ENCODE measurements around the gene COMMD10. TPM values are rescaled to one million over a fixed set of nuclear protein-coding genes. Genes with fewer than 3 reads are reported as not detected.

Gene COMMD10
- total RNA-seq, 4 donors from 2014 or later: 24.3 to 83.8 (median 34.4) TPM

DNA sequence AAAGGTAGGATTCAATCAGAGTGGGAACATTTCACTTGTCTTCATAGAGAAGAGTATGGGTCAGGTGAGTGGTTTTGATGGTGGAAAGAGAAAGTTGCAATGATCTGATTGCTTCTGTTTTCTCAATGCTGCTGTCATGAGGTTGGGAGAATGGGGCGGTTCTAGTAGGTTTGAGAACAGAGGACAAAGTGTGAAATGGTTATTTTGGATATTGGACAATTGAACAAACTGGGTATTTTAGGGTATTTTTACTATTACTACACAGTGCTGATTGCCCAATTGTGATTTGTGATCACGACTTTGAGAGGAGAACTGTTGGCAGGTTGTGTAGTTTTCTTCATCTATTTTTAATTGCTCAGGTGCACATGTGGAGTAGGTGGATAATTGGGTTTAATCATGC is 60.2 kb downstream of the COMMD10 start:
- DNase-seq: no peak
- Histone ChIP-seq H3K4me1 (no peaks in the 10 kb centered on the region), H3K36me3 (no peaks in the 10 kb centered on the region), H3K9me3 (no peaks in the 10 kb centered on the region), H3K27ac (no peak overlapping the region), H3K4me3 (no peak overlapping the region), H3K27me3 (no peaks in the 10 kb centered on the region)
- 83 to 85% methylated on average over 2 of the region's 2 CpGs for WGBS, 2 donors (ENCODE audit: low coverage in 1 of 2)
- in situ Hi-C loops (cut with MboI; ENCODE audit: low pct_ligation_motif_present in 1 of 4, low pct_unique_long_range_greater_than_20kb in 1 of 4, low sequenced_read_pairs in 3 of 4): loop anchor here (25.0 kb wide), 4 partner anchors 217 to 792 kb away; partner anchors contain the start of gene SEMA6A (in 1 of the 4)
- intact Hi-C loops (cut with DNase I; ENCODE audit: low total_unique reads): no loop called here
- no peak for TF ChIP-seq POLR2A (IDR thresholded peaks at IDR 0.05)
- TF ChIP-seq, protein P1, sequence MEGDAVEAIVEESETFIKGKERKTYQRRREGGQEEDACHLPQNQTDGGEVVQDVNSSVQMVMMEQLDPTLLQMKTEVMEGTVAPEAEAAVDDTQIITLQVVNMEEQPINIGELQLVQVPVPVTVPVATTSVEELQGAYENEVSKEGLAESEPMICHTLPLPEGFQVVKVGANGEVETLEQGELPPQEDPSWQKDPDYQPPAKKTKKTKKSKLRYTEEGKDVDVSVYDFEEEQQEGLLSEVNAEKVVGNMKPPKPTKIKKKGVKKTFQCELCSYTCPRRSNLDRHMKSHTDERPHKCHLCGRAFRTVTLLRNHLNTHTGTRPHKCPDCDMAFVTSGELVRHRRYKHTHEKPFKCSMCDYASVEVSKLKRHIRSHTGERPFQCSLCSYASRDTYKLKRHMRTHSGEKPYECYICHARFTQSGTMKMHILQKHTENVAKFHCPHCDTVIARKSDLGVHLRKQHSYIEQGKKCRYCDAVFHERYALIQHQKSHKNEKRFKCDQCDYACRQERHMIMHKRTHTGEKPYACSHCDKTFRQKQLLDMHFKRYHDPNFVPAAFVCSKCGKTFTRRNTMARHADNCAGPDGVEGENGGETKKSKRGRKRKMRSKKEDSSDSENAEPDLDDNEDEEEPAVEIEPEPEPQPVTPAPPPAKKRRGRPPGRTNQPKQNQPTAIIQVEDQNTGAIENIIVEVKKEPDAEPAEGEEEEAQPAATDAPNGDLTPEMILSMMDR (IDR thresholded peaks at IDR 0.05): no peak

DNA sequence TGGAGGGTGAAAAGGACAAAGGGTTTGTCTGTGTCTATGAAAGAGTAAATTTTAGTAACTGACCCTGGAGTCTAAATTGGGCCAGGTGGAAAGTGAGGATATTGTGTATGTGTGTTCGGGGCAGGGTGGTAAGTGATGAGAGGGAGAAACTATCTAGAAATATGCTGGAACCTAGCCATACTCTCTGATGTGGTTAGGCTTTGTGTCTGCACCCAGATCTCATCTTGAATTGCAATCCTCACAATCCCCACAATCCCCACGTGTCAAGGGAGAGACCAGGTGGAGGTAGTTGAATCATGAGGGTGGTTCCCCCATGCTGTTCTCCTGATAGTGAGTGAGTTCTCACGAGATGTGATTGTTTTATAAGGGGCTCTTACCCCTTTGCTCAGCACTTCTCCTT is 60.6 kb downstream of the COMMD10 start:
- Histone ChIP-seq H3K27me3 (no peaks in the 10 kb centered on the region), H3K4me3 (no peak overlapping the region), H3K27ac (no peak overlapping the region), H3K9me3 (no peaks in the 10 kb centered on the region), H3K36me3 (no peaks in the 10 kb centered on the region), H3K4me1 (no peaks in the 10 kb centered on the region)
- no peak for DNase-seq
- in situ Hi-C loops (cut with MboI; ENCODE audit: low pct_ligation_motif_present in 1 of 4, low pct_unique_long_range_greater_than_20kb in 1 of 4, low sequenced_read_pairs in 3 of 4): loop anchor here (25.0 kb wide), 4 partner anchors 217 to 792 kb away; partner anchors contain the start of gene SEMA6A (in 1 of the 4)
- TF ChIP-seq POLR2AphosphoS5 (IDR thresholded peaks at IDR 0.05) (no peak), EP300 (IDR thresholded peaks at IDR 0.05; ENCODE audit: low read depth) (no peak), POLR2A (IDR thresholded peaks at IDR 0.05) (no peak)
- TF ChIP-seq, protein P1 (IDR thresholded peaks at IDR 0.05): no peak
- WGBS, 2 donors (ENCODE audit: low coverage in 1 of 2): 69 to 80% methylated on average over 1 to 3 of the region's 3 CpGs
- intact Hi-C loops (cut with DNase I; ENCODE audit: low total_unique reads): no loop called here

DNA sequence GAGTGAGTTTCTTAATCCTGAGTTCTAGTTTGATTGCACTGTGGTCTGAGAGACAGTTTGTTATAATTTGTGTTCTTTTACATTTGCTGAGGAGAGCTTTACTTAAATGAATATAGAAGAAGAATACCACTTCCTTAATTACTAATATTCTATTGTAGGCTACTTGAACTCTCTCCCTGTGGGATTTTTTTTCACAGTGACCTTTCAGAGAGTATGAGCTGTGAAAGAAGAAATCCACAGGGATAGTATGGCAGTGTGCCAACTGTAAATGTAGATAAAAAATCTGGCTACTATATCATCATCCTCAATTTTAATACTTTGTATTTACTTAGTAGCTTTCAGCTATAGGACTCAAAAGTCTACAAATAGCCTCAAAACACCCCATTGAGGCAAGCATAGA is 67.3 kb downstream of the COMMD10 start:
- Histone ChIP-seq H3K27me3 (no peaks in the 10 kb centered on the region), H3K4me3 (no peak overlapping the region), H3K27ac (no peak overlapping the region), H3K4me1 (peaks cover 0 to 9% (median 0%) of the 10 kb centered on the region in 4 donors), H3K9me3 (no peaks in the 10 kb centered on the region), H3K36me3 (no peaks in the 10 kb centered on the region)
- intact Hi-C loops (cut with DNase I; ENCODE audit: low total_unique reads): no loop called here
- no peak for DNase-seq
- in situ Hi-C loops (cut with MboI; ENCODE audit: low pct_ligation_motif_present in 1 of 4, low pct_unique_long_range_greater_than_20kb in 1 of 4, low sequenced_read_pairs in 3 of 4): no loop called here
- TF ChIP-seq POLR2A (IDR thresholded peaks at IDR 0.05): no peak
- no peak for TF ChIP-seq POLR2AphosphoS5 (IDR thresholded peaks at IDR 0.05)
- TF ChIP-seq, protein P1 (IDR thresholded peaks at IDR 0.05): no peak
- TF ChIP-seq EP300 (IDR thresholded peaks at IDR 0.05; ENCODE audit: low read depth): no peak

DNA sequence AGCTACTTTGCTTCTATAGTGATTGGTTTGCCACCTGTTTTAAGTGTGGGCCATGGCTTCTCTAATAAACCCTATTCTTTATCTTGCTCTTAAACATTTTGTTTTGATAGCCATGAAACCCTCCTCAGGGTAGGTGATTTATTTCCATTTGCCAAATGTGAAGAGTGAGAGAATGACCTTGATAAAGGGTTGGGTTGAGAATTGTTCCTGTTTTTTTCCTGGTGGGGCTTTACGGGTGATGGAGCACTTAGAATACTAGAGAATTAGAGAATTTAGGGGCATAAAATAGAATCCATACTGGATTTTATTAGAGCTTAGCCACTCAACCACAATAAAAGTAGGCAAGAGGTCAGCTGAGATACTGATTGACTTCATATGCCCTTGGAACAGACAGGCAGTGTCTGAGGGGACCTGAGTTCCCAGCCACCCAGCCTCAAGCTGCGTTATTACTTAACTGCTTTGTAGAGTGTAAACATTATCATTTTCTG is 68.9 kb downstream of the COMMD10 start:
- TF ChIP-seq EP300 (IDR thresholded peaks at IDR 0.05; ENCODE audit: low read depth): no peak
- TF ChIP-seq, protein P1 (IDR thresholded peaks at IDR 0.05): no peak
- no peak for TF ChIP-seq POLR2AphosphoS5 (IDR thresholded peaks at IDR 0.05)
- TF ChIP-seq POLR2A (IDR thresholded peaks at IDR 0.05): no peak
- DNase-seq: no peak
- WGBS, 2 donors (ENCODE audit: low coverage in 1 of 2): 47 to 56% methylated on average over 2 of the region's 2 CpGs

More for the DNA sequence above, 68.9 kb downstream of the COMMD10 start:
- in situ Hi-C loops (cut with MboI; ENCODE audit: low pct_ligation_motif_present in 1 of 4, low pct_unique_long_range_greater_than_20kb in 1 of 4, low sequenced_read_pairs in 3 of 4): no loop called here
- intact Hi-C loops (cut with DNase I; ENCODE audit: low total_unique reads): no loop called here
- Histone ChIP-seq H3K27me3 (no peaks in the 10 kb centered on the region), H3K4me3 (no peak overlapping the region), H3K27ac (no peak overlapping the region), H3K9me3 (no peaks in the 10 kb centered on the region), H3K36me3 (no peaks in the 10 kb centered on the region), H3K4me1 (peaks cover 0 to 9% (median under 1%) of the 10 kb centered on the region in 4 donors)

Data from transverse colon (tissue), 4 donors.